Measurements from ENCODE around the gene FOXN3. TPM values are rescaled to one million over a fixed set of nuclear protein-coding genes. Genes with fewer than 3 reads are reported as not detected.

Gene FOXN3
- total RNA-seq, 2 experiments from 2014 or later = 124 to 127 TPM

DNA sequence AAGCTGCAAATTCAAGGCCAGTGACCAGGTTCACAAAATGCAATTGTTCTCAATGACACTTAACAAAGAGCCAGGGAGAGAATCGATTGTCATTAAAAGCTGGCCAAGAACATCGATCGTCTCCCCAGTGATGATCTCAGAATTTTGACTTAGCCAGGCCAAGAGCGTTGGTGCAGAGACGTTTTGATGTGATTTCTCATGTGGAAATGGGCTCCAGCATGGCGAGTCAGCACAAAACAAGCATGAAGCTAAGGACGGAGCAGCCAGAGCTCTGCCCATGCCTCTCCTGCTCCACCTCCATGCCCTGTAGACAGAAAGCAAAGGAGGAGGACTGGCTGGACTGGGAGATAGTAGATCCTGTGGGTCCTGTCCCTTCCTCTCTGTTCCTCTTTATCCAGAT lies 270.8 kb downstream of the FOXN3 start:
- Mint-ChIP-seq H3K4me1 (ENCODE audit: low read depth) (no peaks in the 10 kb centered on the region), H3K36me3 (ENCODE audit: low read depth) (no peaks in the 10 kb centered on the region), H3K27me3 (no peaks in the 10 kb centered on the region), H3K9me3 (no peaks in the 10 kb centered on the region), H3K27ac (no peak overlapping the region), H3K4me3 (no peak overlapping the region)
- CTCF ChIA-PET = no interaction called here
- no peak overlapping the region for H3K4me3 ChIP-seq (ENCODE audit: low read length)
- no peak for TF ChIP-seq CTCF (IDR thresholded peaks at IDR 0.05)
- ATAC-seq (ENCODE audit: poor library complexity) = no peak
- no peaks in the 10 kb centered on the region for H3K4me1 ChIP-seq (ENCODE audit: insufficient read depth, low read length)
- intact Hi-C loops (cut with DNase I, micrococcal nuclease) = no loop called here
- no peaks in the 10 kb centered on the region for H3K27me3 ChIP-seq (ENCODE audit: control insufficient read depth in 1 of 2, insufficient read depth in 2 of 2, low read length in 2 of 2)
- no peaks in the 10 kb centered on the region for H3K36me3 ChIP-seq (ENCODE audit: insufficient read depth, low read length)
- H3K9me3 ChIP-seq (ENCODE audit: control insufficient read depth in 1 of 2, insufficient read depth in 1 of 2, low read length in 2 of 2) = no peaks in the 10 kb centered on the region
- DNase-seq = no peak
- POLR2A ChIA-PET = no interaction called here
- H3K27ac ChIP-seq (ENCODE audit: low read depth in 1 of 2, low read length in 2 of 2) = no peak overlapping the region

- POLR2A ChIA-PET = no interaction called here
- intact Hi-C loops (cut with DNase I, micrococcal nuclease) = no loop called here
Observed at GRCh38 chr14:89144642-89145041, 272.4 kb downstream of the FOXN3 start.

DNA sequence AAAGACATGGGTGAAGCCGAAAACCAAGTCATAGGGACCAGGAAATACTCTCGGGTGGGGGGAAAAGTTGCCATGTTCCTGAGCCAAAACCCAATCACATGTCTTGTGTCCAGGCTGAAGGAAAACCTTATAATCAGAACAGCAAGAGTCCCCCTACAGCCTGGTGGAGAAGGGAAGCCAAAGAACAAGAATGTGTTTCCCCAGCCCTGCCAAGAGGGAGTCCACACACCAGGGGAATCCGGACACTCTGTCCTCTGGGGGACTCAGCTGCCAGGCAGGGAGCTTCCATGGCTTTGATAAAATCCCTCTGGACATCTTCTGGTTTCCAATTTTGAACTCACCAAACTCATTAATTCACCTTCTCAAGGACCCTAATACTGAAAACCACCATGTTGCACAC lies 273.0 kb downstream of the FOXN3 start:
- no peak overlapping the region for H3K27ac Mint-ChIP-seq
- no peaks in the 10 kb centered on the region for H3K27me3 ChIP-seq (ENCODE audit: control insufficient read depth in 1 of 2, insufficient read depth in 2 of 2, low read length in 2 of 2)
- H3K4me1 Mint-ChIP-seq (ENCODE audit: low read depth) = no peaks in the 10 kb centered on the region
- no peaks in the 10 kb centered on the region for H3K36me3 ChIP-seq (ENCODE audit: insufficient read depth, low read length)
- H3K27ac ChIP-seq (ENCODE audit: low read depth in 1 of 2, low read length in 2 of 2) = no peak overlapping the region
- no peaks in the 10 kb centered on the region for H3K9me3 Mint-ChIP-seq
- ChIA-PET POLR2A (no interaction called here), CTCF (no interaction called here)
- no peak overlapping the region for H3K4me3 Mint-ChIP-seq
- H3K4me1 ChIP-seq (ENCODE audit: insufficient read depth, low read length) = no peaks in the 10 kb centered on the region
- no peak overlapping the region for H3K4me3 ChIP-seq (ENCODE audit: low read length)
- H3K9me3 ChIP-seq (ENCODE audit: control insufficient read depth in 1 of 2, insufficient read depth in 1 of 2, low read length in 2 of 2) = no peaks in the 10 kb centered on the region
- ATAC-seq (ENCODE audit: poor library complexity) (no peak), DNase-seq (no peak)
- no peaks in the 10 kb centered on the region for H3K27me3 Mint-ChIP-seq
- intact Hi-C loops (cut with DNase I, micrococcal nuclease) = no loop called here
- no peaks in the 10 kb centered on the region for H3K36me3 Mint-ChIP-seq (ENCODE audit: low read depth)
- no peak for TF ChIP-seq CTCF (IDR thresholded peaks at IDR 0.05)

More at GRCh38 chr14:89144642-89145041, 272.4 kb downstream of the FOXN3 start:
- TF ChIP-seq CTCF (IDR thresholded peaks at IDR 0.05) = no peak
- no peaks in the 10 kb centered on the region for H3K27me3 Mint-ChIP-seq
- no peaks in the 10 kb centered on the region for H3K4me1 ChIP-seq (ENCODE audit: insufficient read depth, low read length)
- DNase-seq = no peak
- no peak overlapping the region for H3K27ac Mint-ChIP-seq
- no peaks in the 10 kb centered on the region for H3K9me3 ChIP-seq (ENCODE audit: control insufficient read depth in 1 of 2, insufficient read depth in 1 of 2, low read length in 2 of 2)
- H3K9me3 Mint-ChIP-seq = no peaks in the 10 kb centered on the region
- H3K27me3 ChIP-seq (ENCODE audit: control insufficient read depth in 1 of 2, insufficient read depth in 2 of 2, low read length in 2 of 2) = no peaks in the 10 kb centered on the region
- CTCF ChIA-PET = no interaction called here
- H3K36me3 ChIP-seq (ENCODE audit: insufficient read depth, low read length) = no peaks in the 10 kb centered on the region
- H3K4me1 Mint-ChIP-seq (ENCODE audit: low read depth) = no peaks in the 10 kb centered on the region
- no peak overlapping the region for H3K27ac ChIP-seq (ENCODE audit: low read depth in 1 of 2, low read length in 2 of 2)
- no peaks in the 10 kb centered on the region for H3K36me3 Mint-ChIP-seq (ENCODE audit: low read depth)
- no peak overlapping the region for H3K4me3 Mint-ChIP-seq
- no peak for ATAC-seq (ENCODE audit: poor library complexity)
- no peak overlapping the region for H3K4me3 ChIP-seq (ENCODE audit: low read length)
